IPS-NIHi11 (cell line): ENCODE results near the gene SH3PXD2B.
"Not testable (repeated sequence)": the region's sequence is repeated elsewhere in the genome, so short reads cannot be mapped to it uniquely, and the experiment has no call there.

Experiments used
- DNase-seq: peaks from one replicate; pipeline ENCODE4 v3.0.0; 2012; ENCODE audit warnings: mixed read lengths, low spot score

The SH3PXD2B gene

GRCh38 chr5:172365948-172366608 lies 88.2 kb downstream of the SH3PXD2B start:
- no peak for DNase-seq

GRCh38 chr5:172364773-172365172 lies 89.6 kb downstream of the SH3PXD2B start:
- DNase-seq = no peak

- no peak for DNase-seq
Observed at GRCh38 chr5:172362755-172363154, 91.6 kb downstream of the SH3PXD2B start.

- DNase-seq = no peak
Observed at GRCh38 chr5:172361566-172362238, 92.6 kb downstream of the SH3PXD2B start.

GRCh38 chr5:172358345-172358744 lies 96.0 kb downstream of the SH3PXD2B start:
- no peak for DNase-seq

GRCh38 chr5:172356527-172356926 lies 97.8 kb downstream of the SH3PXD2B start:
- no peak for DNase-seq

- DNase-seq = no peak
Observed at GRCh38 chr5:172356047-172356446, 98.3 kb downstream of the SH3PXD2B start.

GRCh38 chr5:172353846-172354245 lies 100.5 kb downstream of the SH3PXD2B start:
- no peak for DNase-seq

GRCh38 chr5:172353271-172353812 lies 101.0 kb downstream of the SH3PXD2B start:
- DNase-seq = no peak

- not testable (repeated sequence) for DNase-seq
Observed at GRCh38 chr5:172352526-172352925, 101.8 kb downstream of the SH3PXD2B start.

GRCh38 chr5:172351240-172351778 lies 103.0 kb downstream of the SH3PXD2B start:
- DNase-seq = no peak

GRCh38 chr5:172350212-172351181 lies 103.8 kb downstream of the SH3PXD2B start:
- no peak for DNase-seq

GRCh38 chr5:172348733-172349132 lies 105.6 kb downstream of the SH3PXD2B start:
- not testable (repeated sequence) for DNase-seq

GRCh38 chr5:172348084-172348483 lies 106.2 kb downstream of the SH3PXD2B start:
- no peak for DNase-seq

- DNase-seq = no peak
Observed at GRCh38 chr5:172347496-172348052, 106.8 kb downstream of the SH3PXD2B start.

- no peak for DNase-seq
Observed at GRCh38 chr5:172345881-172346280, 108.4 kb downstream of the SH3PXD2B start.

- DNase-seq = no peak
Observed at GRCh38 chr5:172344855-172345409, 109.4 kb downstream of the SH3PXD2B start.

GRCh38 chr5:172343741-172344140 lies 110.6 kb downstream of the SH3PXD2B start:
- DNase-seq = no peak

- DNase-seq = no peak
Observed at GRCh38 chr5:172342918-172343317, 111.4 kb downstream of the SH3PXD2B start.

GRCh38 chr5:172339264-172340180 lies 114.8 kb downstream of the SH3PXD2B start:
- no peak for DNase-seq
